ENCODE data around the gene GABRP.
A peak's percentile ranks its signal among the peaks of the same experiment; 100 is the strongest.
"Not testable (repeated sequence)": the region's sequence is repeated elsewhere in the genome, so short reads cannot be mapped to it uniquely, and the experiment has no call there.

Gene GABRP

DNA sequence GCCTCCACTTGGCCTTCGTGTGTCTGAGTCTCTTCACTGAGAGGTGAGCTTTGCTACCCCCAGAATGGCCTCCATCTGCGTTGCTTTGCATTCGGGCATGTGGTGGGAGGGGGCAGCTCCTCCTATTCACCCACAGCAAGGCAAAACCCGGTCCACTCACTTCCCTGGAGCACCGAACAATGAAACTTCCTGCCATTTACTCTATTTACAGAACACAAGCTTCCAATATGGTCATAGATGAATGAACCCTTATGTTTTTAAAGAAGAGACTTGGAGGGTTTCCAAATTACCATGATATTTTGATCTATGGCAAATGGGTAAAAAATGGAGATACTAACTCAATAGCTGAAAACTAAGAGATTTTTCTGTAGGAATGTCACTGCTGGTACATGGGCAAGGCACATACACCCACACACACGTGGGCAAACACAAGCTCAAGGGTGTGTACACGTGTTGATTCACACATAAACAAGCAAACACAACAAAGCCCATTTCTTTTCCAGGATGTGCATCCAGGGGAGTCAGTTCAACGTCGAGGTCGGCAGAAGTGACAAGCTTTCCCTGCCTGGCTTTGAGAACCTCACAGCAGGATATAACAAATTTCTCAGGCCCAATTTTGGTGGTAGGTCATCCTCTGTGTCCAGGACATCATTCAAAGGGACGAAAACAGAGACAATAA is 5.2 kb downstream of the GABRP start:
- DNase-seq (ENCODE audit: low read depth, low spot score): no peak
- no peak overlapping the region for H3K27ac ChIP-seq

- no peak overlapping the region for H3K27ac ChIP-seq
- DNase-seq (ENCODE audit: low read depth, low spot score): peak; percentile 29
Measured at GRCh38 chr5:170791325-170791954, 7.9 kb downstream of the GABRP start.

GRCh38 chr5:170792878-170793277 is 9.4 kb downstream of the GABRP start:
- DNase-seq (ENCODE audit: low read depth, low spot score): no peak
- no peak overlapping the region for H3K27ac ChIP-seq

DNA sequence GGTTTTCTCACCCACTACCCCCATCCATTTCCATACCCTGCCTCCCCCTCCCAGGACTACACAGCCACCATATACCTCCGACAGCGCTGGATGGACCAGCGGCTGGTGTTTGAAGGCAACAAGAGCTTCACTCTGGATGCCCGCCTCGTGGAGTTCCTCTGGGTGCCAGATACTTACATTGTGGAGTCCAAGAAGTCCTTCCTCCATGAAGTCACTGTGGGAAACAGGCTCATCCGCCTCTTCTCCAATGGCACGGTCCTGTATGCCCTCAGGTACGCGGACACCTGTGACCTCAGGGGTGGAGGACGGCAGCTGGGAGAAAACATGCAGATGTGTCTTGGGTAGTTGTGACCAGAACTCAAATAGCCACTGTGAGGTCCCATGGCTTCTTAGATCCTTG is 11.6 kb downstream of the GABRP start:
- no peak overlapping the region for H3K27ac ChIP-seq
- no peak for DNase-seq (ENCODE audit: low read depth, low spot score)

DNA sequence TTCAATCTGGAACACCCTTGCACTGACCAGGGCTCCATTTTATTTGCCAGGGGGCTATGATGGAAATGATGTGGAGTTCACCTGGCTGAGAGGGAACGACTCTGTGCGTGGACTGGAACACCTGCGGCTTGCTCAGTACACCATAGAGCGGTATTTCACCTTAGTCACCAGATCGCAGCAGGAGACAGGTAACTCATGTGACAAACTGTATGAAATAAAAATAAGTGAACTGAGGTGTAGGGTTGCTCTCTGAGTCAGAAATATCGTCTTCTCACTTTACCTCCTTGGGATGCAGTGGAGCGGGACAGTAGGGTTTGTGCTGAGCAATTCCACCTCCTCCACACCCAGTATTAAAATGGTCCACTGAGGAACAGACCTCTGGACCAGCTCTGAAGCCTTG is 22.1 kb downstream of the GABRP start:
- no peak overlapping the region for H3K27ac ChIP-seq
- no peak for DNase-seq (ENCODE audit: low read depth, low spot score)

DNA sequence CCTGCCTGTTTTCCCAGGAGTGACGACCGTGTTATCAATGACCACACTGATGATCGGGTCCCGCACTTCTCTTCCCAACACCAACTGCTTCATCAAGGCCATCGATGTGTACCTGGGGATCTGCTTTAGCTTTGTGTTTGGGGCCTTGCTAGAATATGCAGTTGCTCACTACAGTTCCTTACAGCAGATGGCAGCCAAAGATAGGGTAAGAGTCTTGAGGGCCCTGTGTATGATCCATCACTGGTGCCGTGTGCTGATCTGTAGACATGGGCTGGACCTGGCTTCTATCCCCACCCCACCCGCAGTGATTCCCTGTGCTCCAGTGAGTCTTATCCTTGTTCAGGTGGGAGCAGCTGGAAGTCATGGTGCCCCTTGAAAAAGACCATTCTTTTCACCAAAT is 26.0 kb downstream of the GABRP start:
- no peak overlapping the region for H3K27ac ChIP-seq
- no peak for DNase-seq (ENCODE audit: low read depth, low spot score)

DNA sequence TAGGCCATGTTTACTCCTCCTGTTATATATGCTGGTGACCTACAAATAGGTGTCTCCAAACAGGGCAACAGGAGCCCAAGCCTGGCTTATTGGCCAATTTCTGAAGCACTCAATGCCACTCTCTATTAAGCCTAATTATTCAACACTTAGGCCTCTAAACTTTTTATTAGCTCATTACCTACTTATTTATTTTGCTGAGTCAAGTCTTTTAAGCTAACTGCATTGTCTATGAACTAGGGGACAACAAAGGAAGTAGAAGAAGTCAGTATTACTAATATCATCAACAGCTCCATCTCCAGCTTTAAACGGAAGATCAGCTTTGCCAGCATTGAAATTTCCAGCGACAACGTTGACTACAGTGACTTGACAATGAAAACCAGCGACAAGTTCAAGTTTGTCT is 28.2 kb downstream of the GABRP start:
- no peak for DNase-seq (ENCODE audit: low read depth, low spot score)
- no peak overlapping the region for H3K27ac ChIP-seq

DNA sequence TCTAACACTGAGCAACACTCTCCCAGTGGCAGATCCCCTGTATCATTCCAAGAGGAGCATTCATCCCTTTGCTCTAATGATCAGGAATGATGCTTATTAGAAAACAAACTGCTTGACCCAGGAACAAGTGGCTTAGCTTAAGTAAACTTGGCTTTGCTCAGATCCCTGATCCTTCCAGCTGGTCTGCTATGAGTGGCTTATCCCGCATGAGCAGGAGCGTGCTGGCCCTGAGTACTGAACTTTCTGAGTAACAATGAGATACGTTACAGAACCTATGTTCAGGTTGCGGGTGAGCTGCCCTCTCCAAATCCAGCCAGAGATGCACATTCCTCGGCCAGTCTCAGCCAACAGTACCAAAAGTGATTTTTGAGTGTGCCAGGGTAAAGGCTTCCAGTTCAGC is 29.7 kb downstream of the GABRP start:
- DNase-seq (ENCODE audit: low read depth, low spot score): no peak
- H3K27ac ChIP-seq: no peak overlapping the region

- DNase-seq (ENCODE audit: low read depth, low spot score): no peak
- no peak overlapping the region for H3K27ac ChIP-seq
Measured at GRCh38 chr5:170817195-170817594, 33.7 kb downstream of the GABRP start.

DNA sequence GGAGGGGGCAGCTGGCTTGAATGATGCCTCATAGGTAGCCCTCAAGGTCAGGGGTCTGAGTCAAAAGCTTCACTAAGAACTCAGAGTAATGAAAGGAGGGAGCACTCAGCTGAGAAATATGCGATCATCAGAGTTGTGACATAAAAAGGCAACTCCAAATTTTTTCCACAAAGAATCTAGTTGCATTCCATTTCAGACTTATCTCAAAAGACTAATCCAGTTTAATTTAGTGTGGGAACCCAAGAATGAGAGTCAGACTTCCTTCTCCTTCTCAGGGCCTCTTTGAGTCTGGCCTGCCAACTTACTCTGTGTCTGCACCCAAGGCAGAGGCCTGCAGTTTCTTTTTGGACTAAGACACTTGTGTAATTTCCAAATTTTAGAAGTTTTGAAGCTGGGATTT is 34.7 kb downstream of the GABRP start:
- H3K27ac ChIP-seq: no peak overlapping the region

GRCh38 chr5:170819824-170820223 is 36.3 kb downstream of the GABRP start:
- DNase-seq (ENCODE audit: low read depth, low spot score): no peak
- no peak overlapping the region for H3K27ac ChIP-seq

More for the DNA sequence above, 34.7 kb downstream of the GABRP start:
- no peak for DNase-seq (ENCODE audit: low read depth, low spot score)

- H3K27ac ChIP-seq: no peak overlapping the region
- DNase-seq (ENCODE audit: low read depth, low spot score): no peak
Measured at GRCh38 chr5:170821257-170821800, 37.8 kb downstream of the GABRP start.

DNA sequence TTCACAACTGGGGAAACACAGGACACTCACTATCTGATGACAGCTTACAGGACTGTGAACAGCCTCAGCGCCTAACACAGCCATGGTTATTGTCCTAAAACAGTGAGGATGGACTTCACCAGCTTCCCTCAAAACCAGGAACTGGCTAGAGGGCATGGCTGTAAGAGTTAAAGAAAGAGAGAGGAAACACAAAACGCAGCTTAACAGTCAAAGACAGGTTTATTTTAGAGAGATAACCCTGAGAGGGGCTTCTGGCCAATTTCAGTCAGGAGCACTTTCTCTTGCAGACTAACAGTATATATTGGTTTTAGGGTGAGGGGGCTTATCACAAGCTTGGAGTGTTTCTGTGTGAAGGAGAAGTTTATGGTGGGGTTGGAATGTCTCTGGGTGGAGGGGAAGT is 42.6 kb downstream of the GABRP start:
- no peak overlapping the region for H3K27ac ChIP-seq
- no peak for DNase-seq (ENCODE audit: low read depth, low spot score)

DNA sequence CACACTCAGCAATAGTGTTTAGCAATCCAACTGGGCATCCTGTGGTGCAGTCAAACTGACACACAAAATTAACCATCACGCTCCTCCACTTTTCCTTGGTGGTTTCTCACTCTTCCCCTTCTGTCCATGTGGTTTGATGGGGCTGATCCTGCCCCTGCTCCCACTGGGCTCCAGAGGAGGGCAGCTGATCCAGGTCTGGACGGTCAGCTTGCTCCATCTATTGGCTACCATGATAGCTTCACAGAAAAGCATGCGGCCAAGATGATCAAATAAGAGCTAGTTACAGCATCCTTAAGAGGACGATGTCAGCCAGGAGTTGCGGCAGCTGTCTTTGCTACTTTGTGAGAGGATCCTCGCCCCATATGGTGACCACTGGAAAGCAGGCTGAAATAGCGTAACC is 48.7 kb downstream of the GABRP start:
- H3K27ac ChIP-seq: no peak overlapping the region
- DNase-seq (ENCODE audit: low read depth, low spot score): no peak

DNA sequence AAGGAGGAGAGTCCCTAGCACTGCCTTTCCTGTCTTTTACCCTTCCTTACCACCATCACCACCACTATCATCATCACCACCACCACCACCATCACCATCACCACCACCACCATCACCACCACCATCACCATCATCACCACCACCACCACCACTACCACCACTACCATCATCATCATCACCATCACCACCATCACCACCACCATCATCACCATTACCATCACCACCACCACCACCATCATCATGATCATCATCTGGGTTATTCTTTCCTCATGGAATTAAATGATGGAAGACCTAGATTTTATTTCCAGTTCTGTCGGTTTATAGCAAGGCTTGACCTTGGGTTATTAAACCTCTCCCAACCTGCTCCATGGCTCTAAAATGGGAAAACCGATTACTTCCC is 50.5 kb downstream of the GABRP start:
- H3K27ac ChIP-seq; DNase-seq (ENCODE audit: low read depth, low spot score): not testable (repeated sequence)

DNA sequence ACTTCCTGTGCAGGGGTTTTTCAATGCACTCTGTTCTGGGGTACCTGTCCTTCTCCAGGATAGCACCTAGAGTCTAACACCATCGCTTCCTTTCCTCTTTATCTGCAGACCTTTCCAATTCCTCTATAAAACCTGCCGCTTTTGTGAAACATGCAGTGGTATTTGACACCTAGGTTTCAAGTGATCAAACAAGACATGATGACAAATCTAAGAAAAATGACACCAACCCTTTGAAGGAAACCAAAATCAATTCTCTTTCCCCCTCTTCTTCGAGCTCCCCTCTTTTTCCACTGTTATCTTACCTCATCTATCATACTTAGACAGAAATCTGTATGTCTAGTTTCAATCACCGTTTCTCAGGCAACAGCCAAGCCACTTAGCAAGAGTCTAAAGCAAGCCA is 52.7 kb downstream of the GABRP start:
- no peak overlapping the region for H3K27ac ChIP-seq
- no peak for DNase-seq (ENCODE audit: low read depth, low spot score)

DNA sequence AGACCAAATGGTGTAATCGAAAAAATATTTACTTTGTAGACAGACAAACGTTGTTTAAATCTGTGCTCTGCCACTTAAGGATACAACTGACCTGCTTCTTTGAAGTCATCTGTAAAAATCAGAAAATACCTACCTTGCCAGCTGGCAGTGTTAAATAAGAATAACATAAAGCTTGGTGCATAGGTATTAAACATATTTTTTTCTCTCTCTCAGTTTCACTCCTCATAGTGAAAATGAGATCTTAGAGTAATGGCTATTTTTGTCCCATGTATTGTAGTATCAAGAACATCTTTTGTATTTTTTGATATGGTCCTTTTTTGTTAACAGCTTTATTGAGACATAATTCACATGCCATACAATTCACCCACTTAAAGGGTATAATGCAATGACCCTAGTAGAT is 60.3 kb downstream of the GABRP start:
- no peak for DNase-seq (ENCODE audit: low read depth, low spot score)
- H3K27ac ChIP-seq: no peak overlapping the region

GRCh38 chr5:170844651-170845050 is 61.1 kb downstream of the GABRP start:
- H3K27ac ChIP-seq: no peak overlapping the region
- DNase-seq (ENCODE audit: low read depth, low spot score): no peak

DNA sequence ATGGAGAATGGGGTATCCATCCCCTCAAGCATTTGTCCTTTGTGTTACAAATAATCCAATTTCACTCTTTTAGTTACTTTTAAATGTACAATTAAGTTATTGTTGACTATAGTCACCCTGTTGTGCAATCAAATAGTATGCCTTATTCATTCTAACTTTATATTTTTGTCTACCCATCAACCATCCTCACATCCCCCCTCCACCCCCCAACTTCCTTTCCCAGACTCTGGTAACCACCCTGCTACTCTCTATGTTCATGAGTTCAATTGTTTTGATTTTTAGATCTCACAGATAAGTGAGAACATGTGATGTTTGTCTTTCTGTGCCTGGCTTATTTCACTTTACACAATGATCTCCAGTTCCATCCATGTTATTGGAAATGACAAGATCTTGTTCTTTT is 62.9 kb downstream of the GABRP start:
- DNase-seq (ENCODE audit: low read depth, low spot score): no peak
- H3K27ac ChIP-seq: no peak overlapping the region

GRCh38 chr5:170846846-170847245 is 63.3 kb downstream of the GABRP start:
- DNase-seq (ENCODE audit: low read depth, low spot score): no peak
- H3K27ac ChIP-seq: no peak overlapping the region

GRCh38 chr5:170848033-170848432 is 64.5 kb downstream of the GABRP start:
- DNase-seq (ENCODE audit: low read depth, low spot score): no peak
- no peak overlapping the region for H3K27ac ChIP-seq

DNA sequence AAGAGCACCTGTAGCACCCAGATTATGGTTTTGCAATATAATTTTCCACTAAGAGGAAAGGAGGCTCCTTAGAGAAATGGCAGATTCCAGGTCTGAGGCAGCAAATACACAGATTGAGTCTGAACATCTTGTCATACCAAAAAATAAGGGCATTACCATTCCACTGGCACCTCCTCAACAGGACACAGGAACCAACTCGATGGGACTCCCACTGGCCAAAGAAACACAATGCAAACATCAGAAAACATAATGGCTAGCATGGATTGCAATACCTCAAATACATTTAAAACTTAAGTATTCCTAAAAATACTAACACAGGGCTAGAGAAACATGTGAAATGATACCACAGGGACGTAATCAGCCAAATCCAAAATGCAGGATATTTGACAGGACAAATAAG is 65.8 kb downstream of the GABRP start:
- DNase-seq (ENCODE audit: low read depth, low spot score): no peak
- no peak overlapping the region for H3K27ac ChIP-seq

Measured in epithelial cell of prostate (primary cell).